ENCODE data around the gene ABCC12. TPM values are rescaled to one million over a fixed set of nuclear protein-coding genes. Genes with fewer than 3 reads are reported as not detected.
"Not testable (repeated sequence)": the region's sequence is repeated elsewhere in the genome, so short reads cannot be mapped to it uniquely, and the experiment has no call there.

ABCC12 gene
- not detected for total RNA-seq

DNA sequence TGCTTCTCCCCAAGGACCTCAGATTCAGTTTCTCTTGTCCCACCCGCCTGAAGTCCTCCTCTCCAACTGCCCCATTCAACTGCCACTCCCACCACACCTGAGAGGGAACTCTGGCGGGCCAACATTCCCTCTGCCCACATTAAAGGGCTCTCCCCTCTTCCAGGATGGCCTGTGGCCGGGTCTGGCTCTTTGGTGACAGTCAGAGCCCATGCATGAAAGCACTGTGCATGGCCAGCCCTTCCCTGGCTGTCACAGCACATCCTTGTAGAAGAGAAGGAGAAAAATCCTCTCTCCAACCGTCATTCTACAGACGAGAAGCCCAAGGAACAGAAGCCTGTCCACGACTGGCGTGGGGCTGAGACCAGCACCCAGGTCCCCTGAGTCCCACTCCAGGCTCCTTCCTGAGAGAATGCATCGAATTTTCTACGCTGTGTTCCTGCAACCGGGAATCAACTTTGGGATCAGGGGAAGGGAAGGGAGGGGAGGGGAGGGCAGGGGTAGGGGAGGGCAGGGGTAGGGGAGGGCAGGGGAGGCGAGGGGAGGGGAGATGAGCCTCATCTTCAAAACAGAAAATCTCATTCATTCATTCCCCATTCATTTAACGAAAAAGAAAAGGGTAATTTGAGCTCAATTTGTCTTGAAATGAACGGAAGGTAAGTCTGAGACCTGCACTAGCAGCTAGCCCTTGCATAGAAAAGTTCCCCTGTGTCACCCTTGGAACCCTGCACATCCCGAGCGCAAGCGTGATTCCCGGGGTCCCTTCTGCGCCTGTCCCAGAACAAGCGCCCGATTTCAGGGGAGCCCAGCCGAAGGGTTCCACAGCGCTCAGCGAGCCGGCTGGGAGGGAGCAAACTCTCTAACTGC lies at the start of gene ABCC12:
Gene ABCC12, minus strand, starts transcription at position 68 of the 864 bp plus-strand sequence. CDS start 9,569 bp downstream, outside the sequence.
- no peak for DNase-seq

DNA sequence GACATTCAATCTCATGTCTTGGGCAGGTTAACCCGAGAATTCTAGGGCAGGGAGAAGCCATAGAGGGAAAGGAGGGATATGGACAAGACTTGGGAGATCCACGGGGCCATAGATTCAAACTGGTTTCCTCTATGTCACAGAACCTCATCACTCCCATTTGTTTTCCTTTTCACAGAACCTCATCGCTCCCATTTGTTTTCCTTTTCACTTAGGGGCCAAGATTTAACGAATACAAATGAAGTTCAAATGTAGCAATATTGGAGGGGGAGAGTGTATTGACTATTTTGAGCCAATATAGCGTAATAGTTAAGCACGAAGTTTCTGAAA lies 49.0 kb upstream of the ABCC12 start:
- DNase-seq, result no peak

DNA sequence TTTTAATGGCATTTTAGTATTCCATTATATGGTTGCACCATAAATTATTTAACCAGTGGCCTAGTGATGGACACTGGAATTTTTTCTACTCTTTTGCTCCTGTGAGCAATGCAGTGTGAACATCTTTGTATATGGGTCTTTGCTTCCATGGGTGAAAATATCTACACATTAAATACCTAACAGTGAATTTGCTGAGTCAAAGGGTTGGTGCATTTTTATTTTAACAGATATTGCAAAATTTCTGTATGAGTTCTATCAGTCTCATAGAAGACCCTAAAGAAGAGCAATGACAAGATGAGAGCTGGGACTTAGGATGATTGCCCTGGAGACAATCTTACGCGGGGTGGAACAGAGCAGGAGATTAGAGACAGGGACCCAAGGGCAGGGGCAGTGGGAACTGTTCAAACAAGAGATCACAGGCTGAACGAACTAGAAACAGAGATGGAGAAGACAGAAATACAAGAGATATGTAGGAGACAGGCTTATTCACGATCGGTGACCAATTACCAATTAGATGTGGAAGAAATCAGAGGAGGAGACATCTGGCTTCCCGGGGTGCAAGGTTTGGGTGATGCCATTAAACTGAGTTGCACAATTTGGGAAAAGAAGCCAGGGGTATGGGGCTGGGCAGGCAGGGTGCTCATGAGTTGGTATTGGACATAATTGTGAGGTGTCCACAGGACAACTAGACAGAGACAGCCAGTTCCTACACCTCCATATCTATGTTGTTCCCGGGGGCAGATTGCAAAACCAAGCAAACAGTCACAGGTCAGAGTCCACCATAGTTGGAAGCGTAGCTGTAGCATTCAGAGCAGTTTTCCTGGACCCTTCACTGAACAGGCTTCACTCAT lies 48.4 kb upstream of the ABCC12 start:
- no peak for DNase-seq

DNA sequence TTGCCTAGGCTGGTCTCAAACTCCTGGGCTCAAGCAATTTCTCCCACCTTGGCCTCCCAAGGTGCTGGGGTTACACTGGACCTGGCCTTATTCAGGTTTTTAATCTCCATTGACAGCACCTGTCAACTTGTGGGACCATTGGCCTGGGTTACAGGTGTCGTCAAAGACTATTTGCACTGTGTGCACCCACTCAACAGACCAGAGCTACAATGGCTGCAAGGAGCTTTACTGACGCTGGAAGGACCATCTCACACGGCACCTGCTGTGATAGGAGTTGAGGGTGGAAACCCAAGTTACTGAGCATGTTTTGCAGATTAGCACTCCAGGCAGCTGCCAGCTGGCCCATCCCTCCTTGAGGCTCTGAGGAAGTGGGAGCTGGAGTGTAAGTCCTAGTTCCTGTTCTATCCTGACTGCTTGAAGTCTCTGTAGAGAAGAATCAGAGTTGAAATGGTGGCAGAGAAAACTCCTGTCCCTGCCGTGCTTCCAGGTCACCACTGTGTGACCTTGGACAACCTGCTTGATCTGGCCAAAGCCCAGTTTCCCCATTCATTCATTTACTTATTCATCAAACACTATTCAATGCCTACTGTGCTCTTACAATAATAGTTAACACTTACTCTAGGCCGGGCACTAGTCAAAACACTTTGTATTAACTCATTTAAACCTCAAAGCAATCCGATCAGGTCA lies 45.9 kb upstream of the ABCC12 start:
- no peak for DNase-seq

DNA sequence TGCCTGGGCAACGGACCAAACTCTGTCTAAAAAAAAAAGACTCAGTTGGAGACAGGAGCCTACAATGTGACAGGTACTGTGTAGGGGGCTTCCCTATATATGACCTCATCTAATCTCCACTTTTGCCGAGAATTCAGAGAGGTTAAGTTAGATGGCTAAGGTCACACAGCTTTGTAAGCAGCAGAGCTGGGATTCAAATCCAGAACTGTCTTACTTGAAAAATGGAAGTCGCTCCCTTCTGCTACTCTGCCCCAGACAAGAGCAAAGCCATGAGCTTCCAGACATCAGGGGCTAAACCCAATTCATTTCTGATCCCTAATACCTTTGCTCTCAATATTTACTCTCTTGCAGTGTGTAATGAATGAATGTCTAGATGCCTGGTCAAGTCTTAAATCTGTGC lies 41.5 kb upstream of the ABCC12 start:
- DNase-seq, result no peak

DNA sequence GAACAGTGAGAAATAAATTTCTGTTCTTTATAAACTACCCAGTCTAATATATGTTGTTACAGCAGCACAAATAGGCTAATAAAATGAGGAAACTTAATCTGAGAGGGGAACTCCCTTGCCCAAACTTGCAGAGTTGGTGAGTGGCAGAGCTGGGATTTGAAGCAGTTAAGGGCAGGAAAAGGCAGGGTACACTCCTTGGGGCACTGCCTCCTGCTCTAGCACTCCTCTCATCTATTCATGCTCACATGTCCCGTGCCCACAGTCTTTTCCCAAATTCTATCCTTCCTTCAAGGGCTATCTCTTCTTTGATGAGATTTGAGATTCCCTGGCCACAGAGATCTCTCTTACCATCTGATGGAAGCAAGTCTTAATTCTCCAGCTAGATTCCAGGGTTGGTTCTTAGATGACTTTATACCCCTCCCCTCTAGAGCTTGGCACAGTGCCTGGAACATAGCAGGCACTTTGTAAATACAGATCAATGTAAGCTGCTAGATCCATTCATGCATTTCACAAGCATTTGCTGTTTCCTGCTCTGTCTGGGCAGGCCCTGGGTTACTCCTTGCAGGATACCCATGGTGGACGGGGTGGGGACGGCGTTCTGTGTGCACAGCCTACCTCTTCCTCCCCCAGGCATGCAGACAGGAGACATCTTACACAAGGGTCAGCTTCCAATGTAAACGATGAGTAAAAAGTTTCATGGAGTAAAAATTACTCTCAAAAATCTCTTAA lies 39.2 kb upstream of the ABCC12 start:
- no peak for DNase-seq

DNA sequence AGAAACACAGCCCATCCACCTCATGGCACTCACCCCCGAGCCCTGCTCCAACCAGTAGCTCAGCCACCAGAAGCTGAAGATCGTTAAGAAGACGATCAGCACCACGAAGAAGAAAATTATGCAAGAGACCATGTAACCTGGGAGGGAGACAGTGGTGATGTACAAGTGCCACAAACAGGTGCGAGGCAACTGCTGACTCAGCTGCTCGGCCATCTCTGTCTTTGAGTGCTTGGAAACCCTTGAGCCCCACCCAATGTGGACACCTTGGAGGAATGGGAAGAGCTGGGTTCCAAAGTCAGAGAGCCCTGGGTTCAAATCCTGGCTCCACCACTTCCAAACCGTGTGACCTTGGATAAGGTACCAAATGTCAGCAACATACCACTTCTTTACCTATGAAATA lies 38.1 kb upstream of the ABCC12 start:
- DNase-seq, result no peak

DNA sequence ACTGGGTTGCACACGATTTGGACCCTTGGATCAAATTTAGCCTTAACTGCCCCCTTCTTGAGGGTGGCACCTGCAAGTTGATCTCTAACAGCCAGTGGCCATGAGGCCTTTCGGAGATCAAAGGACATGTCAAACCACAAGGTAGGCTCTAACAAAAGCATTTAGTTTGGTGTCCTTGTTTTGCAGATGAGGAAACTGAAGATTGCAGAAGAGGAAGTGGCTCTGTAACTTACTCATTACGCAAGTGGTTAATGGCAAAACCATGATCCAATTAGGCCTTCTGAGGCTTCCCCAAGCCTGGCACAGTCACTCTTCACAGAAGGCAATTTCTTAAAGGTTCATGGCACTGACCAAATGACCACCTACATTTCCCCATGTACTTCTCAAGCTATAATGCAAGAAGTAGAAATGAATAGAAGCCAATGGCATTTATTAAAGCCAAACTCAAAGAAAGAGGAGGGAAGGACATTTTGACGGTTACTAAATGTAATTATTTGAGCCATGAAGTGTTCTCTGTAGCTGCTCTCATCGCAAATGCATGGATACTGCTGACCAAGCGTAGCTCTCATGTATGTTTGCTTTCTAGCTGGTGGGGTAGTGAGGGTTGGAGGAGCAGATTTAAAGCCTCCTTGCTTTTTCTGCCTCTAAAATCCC lies 32.8 kb upstream of the ABCC12 start:
- DNase-seq, result no peak

DNA sequence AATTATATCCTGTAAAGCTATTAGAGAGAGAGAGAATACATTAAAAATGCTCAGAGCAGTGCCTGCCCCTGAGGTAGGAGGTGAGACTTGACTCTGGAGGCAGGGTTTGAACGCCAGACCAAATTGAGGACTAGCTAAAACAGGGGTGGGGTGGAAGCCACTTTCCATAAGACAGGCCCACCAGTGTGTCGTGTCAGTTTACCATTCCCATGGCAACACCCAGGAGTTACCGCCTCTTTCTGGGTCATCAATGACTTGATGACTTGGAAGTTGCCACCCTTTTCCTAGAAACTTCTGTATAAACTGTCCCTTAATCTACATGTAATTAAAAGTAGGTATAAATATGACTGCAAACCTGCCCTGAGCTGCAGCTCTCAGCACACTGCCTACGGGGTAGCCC lies 32.0 kb upstream of the ABCC12 start:
- no peak for DNase-seq

DNA sequence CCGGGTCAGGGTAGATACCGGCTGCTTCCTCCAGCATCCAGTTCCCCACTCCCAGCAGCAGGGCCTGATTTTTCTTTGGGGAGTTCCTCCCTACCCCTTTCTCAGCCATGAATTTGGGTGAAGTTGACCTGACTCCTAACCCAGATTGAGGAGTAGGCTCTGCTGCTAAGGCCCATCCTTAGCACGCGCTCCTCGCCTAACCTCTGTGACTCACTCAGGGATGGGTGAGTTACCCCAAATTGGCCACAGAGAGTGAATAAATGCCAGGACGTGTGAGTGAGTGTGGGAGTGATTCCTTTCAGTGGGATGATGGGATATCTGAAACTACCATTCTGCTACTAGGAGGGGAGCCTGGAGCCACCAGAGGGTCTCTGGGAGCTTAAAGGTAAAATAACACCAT lies 28.9 kb upstream of the ABCC12 start:
- DNase-seq, result no peak

DNA sequence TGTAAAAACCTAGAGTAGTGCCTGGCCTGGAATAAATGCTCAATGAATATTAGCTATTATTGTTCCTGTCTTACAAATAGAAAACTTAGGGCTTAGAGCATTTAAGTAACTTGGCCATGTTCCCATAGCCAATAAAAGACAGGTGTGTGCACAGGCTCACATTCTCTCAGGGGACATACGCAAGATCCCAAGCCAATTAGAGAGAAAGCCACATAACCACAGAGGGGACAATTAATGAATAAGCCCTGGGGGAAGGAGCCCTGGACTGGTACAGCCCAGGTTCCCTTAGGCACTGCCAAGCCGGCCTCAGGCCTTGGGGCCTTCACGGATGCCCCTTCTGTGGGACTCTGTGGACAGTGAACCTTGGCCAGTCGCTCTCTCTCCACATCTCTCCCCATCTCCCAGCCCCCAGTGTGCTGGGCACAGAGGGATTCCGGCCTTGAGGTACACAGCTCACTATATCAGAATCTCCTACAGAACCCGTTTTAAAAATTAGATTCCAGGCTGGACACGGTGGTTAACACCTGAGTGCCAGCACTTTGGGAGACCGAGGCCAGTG lies 27.3 kb upstream of the ABCC12 start:
- no peak for DNase-seq

DNA sequence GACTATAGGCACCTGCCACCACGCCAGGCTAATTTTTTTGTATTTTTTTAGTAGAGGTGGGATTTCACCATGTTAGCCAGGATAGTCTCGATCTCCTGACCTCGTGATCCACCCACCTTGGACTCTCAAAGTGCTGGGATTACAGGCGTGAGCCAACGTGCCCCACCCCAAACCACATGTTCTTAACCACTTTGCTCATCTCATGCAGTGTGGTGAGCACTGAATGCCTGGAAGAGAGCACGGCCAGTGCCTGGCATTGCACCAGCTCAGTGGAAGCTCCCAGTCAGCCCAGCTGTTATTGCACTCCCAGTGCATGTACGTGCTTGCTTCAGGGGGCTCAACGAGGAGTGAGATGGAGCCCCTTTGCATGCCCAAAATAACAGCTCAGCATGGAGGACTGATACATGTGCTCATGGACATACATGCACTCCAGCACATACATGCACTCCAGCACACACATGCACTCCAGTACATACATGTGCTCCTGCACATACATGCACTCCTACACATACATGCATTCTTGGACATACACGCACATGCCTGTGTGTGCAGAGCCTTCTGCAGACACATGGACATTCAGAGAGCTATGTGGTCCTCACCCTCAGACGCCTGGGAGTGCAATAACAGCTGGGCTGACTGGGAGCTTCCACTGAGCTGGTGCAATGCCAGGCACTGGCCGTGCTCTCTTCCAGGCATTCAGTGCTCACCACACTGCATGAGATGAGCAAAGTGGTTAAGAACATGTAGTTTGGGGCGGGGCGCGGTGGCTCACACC lies 26.1 kb upstream of the ABCC12 start:
- not testable (repeated sequence) for DNase-seq

DNA sequence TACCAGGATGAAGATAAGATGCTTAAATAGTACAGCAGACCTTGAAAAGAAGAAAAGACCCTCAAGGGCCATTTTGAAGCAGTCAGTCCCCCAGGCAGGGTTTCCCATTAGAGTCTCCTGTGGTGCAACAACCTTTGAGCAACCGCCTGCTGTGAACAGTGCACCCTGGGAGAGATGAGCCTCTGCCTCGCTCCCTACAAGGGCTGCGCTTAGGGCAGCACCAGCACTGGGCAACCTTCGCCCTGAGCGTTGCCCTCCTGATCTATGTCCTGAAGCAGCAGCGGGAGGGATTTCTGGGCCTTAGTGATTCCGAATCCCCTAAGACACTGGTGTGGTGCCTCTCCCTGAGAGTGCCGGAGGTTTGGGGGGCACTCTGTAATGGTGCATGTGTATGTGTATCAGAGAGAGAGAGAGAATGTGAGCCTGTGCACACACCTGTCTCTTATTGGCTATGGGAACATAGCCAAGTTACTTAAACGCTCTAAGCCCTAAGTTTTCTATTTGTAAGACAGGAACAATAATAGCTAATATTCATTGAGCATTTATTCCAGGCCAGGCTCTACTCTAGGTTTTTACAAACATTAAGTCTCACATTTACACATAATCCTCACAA lies 25.2 kb upstream of the ABCC12 start:
- no peak for DNase-seq

DNA sequence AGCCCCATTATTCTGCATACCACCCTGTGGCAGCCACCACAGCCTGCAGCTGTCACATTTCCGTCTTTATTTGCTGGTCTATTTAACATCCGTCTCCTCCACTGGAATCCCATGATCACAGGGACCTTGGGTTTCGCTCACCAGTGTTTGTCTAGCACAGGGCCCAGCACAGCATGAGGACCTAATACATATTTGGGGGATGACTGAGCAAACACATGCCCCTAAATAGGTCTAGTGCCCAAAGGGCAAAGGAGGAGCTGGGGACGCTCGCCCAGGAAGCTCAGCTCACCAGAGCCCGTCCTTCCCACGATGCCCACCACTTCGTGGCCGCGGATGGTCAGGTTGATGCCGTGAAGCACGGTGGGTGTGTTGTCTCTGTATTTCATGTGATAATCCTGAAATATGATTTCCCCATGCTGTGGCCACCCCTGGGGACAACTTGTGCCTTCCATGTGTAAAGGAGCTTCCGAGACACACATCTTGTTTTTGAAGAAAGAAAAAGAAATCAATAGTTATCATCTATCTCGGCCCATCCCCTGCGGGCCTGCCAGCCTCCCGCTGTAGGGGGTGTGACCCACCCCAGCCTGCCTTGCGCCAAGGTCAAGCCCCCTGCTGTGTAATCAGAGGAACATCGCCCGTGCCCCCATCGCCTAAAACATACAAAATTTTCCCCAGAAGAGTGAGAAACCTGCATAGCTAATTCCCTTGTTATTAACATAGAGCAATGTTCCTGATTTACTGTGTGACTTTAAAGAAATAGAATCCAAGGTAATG lies 21.0 kb upstream of the ABCC12 start:
- no peak for DNase-seq

DNA sequence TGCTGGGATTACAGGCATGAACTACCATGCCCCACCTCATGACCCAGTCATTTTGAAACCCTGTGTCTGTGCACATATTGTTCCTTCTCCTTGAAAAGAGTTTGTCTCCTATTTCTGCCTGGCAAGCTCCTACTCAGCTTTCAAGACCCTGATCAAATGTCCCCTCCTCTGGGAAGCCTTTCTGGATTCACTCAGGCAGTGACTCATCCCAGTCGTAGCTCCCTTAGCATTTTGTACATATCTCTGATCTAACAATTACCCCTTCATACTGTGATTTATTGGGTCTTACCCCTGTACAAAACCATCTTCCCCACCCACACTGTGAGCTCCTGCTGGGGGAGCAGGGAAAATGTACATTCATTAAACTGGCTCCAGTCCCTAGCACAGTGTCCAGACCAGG lies 18.1 kb upstream of the ABCC12 start:
- no peak for DNase-seq

DNA sequence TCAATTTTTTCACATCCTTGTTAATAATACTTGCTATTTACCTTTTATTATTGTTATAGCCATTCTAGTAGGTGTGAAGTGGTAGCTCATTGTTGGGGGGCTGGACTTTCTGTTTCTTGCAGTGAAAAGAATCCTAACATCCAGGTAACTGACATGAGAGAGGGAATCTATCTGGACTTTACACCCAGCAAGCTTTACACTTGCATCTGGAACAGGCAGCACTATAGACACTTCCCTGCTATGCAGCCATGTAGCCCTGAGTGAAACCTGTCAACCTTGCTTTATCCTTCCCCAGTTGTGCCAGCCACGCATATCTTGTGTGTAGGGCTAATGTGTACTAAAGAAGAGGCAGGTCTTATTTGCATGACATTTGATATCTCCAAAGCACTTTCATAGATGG lies 16.9 kb upstream of the ABCC12 start:
- DNase-seq, result no peak

DNA sequence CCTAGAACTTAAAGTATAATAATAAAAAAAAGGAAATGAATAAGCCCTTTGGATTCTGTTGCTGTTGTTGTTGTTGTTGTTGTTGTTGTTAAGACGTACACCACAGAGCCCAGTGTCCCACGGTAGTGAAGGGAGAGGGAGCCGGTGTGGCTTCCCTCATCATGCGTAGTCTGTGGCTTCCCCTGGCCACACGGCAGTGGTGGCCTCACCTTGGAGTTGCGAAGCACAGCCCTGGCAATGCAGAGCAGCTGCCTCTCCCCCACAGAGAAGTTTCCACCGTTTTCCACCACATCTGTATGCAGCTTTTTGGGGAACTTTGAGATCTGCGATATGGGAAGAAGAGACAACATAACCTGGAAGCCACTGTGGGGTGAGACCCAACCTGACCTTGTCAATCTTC lies 14.1 kb upstream of the ABCC12 start:
- DNase-seq, result no peak

DNA sequence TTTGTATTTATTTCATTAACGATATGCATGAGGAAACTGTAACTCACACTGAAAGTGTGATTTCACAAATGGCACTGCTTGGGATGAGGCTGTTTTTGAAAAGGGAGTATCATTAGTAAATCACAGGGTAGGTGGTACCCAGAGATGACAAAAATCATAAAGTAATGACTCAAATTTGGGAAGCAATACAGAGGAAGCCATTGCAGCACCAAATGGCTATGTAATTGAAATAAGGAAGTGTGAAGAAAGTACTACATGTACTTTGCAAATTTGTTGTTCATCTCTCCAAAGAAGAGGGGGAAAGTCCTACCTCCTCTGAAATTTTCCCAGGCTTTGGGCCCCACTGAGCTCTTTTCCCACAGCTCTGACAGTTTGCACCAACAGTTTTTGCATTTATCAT lies 12.3 kb upstream of the ABCC12 start:
- no peak for DNase-seq

DNA sequence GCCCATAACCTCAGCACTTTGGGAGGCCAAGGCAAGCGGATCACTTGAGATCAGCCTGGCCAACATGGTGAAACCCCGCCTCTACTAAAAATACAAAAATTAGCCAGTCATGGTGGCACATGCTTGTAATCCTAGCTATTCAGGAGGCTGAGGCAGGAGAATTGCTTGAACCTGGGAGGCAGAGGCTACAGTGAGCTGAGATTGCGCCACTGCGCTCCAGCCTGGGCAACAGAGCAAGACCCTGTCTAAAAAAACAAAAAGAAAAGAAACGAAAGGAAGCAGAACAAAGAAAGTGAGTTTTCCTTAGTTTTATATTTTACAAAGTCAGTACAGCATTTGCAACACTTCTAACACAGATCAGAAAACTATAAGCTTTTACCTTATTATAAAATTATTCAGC lies 10.8 kb upstream of the ABCC12 start:
- DNase-seq, result not testable (repeated sequence)

Measured in effector CD4-positive, alpha-beta T cell (primary cell).